ENCODE results near the gene KLF2. TPM values are rescaled to one million over a fixed set of nuclear protein-coding genes. Genes with fewer than 3 reads are reported as not detected.
"Not testable (repeated sequence)": the region's sequence is repeated elsewhere in the genome, so short reads cannot be mapped to it uniquely, and the experiment has no call there.

Gene KLF2
- 3.5 and 5.9 TPM in 2 replicates for total RNA-seq (2014; rRNA removed; shearing (Covaris generic))

DNA sequence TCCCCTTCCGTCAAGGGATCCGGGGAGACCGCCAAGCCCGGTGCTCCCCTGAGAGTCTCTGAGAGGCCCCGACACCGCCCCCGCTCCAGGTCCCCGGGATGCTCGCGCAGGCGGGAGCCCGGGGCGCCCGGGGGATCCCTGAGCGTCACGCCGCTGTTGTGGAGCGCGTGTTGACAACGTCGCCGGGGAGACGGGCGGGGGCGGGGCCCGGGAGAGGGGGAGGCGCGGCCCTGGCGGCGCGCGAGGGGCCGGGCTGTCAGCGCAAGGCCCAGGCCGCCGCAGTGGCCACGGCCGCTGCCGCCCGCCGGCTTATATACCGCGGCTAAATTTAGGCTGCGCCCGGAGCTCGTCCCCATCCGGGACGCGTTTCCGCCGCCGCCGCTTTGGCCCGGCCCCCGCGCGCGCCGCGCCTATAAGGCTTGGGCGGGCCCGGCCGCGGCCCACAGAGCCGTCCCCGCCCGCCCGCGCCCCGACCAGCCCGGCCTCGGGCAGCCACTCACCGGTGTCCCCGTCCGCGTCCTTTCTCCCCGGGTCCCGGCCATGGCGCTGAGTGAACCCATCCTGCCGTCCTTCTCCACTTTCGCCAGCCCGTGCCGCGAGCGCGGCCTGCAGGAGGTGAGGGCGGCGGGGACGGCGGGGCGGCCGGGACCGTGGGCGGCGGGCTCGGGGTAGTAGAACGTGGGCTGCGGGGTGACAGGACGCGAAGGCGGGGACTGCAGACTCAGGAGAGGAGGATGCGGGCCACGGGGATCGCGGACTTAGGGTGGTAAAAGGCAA is at the start of gene KLF2:
TSS of gene KLF2 (plus strand) at position 443 of the 777 bp plus-strand sequence. CDS start at position 541, 98 bp downstream.
- DNase-seq (ENCODE audit: low spot score) = peak; percentile 69

DNA sequence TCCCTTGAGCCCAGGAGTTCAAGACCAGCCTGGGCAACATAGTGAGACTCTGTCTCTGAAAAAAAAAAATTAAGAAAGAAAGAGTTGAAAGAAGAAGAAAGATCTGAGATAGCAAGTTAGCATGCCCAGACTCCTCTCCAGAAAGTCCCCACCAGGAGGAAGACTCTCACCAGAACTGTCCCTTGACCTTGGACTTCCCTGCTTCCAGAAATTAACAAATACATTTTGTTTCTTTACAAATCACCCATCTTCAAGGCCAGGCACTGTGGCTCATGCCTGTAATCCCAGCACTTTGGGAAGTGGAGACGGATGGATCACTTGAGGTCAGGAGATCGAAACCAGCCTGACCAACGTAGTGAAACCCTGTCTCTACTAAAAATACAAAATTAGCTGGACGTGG is 44.3 kb upstream of the KLF2 start:
- DNase-seq (ENCODE audit: low spot score) = no peak

DNA sequence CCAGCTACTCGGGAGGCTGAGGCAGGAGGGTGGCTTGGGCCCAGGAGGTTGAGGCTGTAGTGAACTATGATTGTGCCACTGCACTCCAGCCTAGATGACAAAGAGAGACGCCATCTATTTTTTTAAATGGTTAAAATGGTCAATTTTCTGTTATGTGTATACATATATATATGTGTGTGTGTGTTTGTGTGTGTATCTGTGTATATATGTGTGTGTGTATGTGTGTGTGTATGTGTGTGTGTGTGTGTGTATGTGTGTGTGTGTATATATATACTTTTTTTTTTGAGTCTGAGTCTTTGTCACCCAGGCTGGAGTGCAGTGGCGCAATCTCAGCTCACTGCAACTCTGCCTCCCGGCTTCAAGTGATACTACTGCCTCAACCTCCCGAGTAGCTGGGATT is 42.9 kb upstream of the KLF2 start:
- no peak for DNase-seq (ENCODE audit: low spot score)

DNA sequence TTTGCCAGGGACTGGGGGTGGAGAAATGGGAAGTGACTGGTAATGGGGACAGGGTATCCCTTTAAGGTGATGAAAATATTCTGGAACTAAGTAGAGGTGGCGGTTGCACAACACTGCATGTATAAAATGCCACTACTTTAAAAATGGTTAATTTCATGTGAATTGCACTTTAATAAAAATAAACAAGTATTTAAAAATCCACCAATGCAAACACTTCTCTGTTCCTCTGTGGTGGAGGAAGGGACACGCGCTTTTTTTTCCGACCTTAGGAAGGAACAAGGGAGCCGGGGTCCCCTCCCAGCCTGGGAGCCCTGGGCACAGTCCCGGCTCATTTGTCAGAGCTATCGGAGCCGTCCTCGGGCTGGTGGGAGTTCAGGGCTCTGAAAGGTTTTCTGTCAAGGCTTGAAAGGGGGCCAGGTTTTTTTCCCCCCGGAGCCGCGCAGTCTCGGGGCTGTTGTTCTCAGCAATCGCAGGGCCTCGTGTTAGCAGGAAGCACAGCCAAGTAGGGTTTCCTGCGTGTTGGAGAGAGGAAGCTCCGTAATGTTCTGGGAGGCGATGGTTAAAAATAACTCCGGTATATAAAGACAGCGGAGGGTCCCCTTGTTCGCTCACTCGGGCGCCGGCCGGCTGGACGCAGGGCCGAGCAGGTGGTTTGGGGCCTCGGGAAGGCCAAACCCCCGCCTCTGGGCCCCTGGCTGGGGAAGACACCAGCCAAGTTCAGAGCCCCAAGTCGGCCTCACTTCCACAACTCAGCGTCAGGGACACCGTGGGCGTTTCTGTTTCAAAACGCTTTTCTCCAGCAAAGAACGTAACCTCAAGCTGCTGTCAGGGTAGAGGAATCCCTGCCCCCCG is 41.2 kb upstream of the KLF2 start:
- DNase-seq (ENCODE audit: low spot score) = no peak

DNA sequence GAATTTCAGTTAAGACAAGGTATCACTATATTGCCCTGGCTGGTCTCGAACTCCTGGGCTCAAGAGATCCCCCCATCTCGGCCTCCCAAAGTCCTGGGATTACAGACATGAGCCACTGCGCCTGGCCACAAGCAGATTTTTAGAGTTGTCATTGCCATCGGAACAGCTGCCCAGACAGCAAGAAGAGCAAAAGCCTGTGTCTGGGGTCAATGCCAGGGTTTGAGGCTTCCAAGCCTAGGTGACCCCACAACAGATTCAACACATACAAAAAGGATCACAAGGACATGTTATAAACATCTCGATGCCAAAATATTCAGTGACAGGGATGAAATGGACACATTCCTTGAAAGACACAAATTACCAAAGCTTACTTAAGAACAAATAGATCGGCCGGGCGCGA is 40.1 kb upstream of the KLF2 start:
- no peak for DNase-seq (ENCODE audit: low spot score)

DNA sequence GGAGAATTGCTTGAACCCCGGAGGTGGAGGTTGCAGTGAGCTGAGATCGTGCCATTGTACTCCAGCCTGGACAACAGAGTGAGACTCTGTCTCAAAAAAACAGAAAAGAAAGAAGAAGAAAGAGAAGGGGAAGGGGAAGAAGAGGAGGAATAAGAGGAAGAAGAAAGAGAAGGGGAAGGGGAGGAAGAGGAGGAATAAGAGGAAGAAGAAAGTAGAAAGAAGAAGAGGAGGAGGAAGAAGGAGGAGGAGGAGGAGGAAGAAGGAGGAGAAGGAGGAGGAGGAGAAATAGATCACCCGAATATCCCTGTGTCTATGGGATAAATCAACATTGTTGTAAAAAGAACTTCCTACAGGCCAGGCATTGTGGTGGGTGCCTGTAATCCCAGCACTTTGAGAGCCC is 39.5 kb upstream of the KLF2 start:
- DNase-seq (ENCODE audit: low spot score) = not testable (repeated sequence)

DNA sequence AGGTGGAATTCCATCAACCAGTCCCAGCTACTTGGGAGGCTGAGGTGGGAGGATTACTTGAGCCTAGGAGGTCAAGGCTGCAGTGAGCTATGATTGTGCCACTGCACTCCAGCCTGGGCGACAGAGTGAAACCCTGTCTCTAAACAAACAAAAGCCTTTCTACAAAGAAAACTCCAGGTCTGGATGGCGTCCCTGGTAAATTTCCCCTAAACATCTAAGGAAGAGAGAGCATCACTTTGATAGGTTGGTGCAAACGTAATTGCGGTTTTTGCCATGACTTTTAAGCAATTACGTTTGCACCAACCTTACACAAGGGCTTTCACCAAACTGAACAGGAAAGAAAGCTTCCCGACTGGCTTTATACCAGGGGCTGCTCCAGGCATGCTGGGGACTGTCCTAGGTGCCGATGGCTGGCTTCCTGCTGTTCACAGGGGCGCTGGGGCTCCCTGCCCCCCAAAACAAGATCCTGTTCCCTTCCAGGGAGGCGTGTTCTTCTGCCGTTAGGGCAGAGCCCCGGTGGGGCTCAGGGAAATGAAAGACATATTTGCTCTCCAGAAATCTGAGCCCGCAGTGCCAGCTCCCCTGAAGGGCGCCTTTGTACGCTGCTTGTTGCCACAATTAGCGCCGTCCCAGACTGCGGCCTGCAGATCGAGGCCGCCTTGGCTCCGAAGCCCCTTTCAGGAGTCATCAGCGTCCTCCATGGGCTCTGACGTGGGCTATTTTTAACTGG is 38.7 kb upstream of the KLF2 start:
- no peak for DNase-seq (ENCODE audit: low spot score)

DNA sequence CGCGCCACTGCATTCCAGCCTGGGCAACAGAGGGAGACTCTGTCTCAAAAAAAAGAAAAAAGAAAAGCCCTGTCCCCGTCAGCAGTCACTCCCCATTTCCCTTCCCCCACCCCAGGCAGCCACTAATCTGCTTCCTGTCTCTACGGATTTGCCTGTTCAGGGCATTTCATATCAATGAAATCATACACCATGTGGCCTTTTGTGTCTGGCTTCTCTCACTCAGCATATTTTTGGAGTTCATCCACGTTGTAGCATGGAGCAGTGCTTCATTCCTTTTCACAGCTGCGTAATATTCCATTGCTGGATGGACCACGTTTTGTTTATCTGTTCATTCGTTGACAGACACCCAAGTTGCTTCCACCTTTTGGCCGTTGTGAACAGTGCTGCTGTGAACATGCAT is 36.1 kb upstream of the KLF2 start:
- DNase-seq (ENCODE audit: low spot score) = no peak

DNA sequence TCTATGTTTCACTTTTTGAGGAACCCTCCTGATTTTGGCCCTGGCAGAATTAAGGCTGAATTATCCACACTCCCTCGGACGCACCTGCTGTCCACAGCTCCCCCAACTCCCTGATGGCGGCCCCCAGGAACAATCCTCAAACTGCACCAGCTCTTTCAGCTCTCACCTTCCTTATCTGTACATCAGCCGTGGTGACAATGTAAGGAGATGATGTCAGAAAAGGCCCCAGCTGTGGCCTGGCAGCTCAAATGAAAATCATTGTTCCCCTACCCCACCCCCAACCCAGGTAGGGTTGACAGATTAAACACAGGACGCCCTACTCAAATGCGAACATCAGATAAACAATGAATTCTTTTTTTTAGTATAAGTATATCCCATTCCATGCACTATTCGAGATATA is 35.0 kb upstream of the KLF2 start:
- no peak for DNase-seq (ENCODE audit: low spot score)

DNA sequence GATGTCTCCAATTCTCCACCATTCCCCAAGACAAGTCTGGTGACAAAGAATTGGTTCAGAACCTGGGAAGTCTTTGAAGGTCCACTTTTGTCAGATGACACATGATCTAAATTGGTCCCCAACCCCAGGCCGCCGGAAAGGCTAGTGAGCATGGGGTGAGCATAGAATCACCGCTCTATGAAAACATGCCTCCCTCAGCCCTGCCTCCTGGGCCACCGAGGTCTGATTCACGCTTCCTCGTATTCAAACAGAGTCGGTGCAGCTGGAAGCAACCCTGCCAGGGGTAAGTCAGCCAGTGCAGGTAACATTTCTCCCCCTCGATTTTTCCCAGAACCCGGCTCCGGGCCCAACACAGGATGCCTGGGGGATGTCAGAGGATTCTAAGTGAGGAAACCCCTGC is 33.9 kb upstream of the KLF2 start:
- DNase-seq (ENCODE audit: low spot score) = no peak

DNA sequence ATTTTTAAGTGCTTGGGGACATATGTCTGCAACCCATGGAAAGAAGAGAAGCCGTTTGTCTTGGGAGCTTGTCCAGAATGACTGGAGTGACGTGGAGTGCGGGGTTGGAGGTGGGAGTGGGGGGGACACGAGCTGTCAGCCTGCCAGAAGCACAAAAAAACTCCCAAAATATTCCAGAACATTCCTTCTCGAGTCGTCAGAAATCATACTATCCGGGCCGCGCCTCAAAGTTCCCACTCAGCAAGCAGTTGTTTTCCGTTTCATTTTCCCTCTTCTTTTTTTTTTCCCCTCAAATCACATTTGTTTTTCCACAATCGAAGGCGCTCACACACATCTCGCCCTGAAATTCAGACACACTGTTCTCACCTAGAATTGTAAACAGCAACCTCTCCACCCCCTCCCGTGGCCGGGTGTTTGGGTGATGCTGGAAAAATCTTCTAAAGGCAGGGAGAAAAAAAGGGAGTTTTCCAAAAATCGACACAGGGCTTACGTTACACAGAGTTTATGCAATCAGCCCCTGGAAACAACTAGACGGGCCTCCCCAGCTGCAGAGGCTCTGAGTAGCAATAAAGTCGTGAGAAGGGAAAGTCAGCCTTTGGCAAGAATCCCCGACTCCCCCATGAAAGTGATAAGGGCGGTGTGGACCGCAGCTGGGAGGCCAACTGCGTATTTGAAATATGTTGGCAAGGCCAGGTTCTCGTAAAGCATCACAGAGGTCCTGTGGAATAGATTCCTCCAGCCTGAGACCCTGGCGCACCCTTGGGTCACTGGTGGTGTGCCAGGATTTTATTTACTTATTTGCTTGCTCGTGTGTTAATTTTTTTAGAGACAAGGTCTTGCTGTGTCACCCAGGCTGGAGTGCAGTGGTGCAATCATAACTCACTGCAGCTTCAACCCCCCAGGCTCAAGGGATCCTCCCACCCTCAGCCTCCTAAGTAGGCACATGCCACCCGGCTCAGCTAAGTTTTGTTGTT is 31.2 kb upstream of the KLF2 start:
- no peak for DNase-seq (ENCODE audit: low spot score)

DNA sequence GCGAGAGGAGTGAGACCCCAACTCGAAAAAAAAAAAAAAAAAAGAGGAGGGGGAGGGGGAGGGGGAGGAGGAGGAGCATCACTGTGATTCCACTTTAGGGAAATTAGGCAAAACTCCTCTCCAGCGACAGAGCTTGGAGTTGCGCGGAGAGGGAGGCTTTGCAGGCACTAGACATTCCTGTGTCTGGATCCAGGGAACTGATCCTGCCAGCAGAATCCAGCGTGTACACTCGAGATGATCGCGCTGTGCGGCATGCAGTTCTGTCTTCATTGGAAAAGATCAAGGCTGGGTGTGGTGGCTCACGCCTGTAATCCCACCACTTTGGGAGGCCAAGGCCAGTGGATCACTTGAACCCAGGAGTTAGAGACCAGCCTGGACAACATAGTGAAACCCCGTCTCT is 29.6 kb upstream of the KLF2 start:
- DNase-seq (ENCODE audit: low spot score) = no peak

DNA sequence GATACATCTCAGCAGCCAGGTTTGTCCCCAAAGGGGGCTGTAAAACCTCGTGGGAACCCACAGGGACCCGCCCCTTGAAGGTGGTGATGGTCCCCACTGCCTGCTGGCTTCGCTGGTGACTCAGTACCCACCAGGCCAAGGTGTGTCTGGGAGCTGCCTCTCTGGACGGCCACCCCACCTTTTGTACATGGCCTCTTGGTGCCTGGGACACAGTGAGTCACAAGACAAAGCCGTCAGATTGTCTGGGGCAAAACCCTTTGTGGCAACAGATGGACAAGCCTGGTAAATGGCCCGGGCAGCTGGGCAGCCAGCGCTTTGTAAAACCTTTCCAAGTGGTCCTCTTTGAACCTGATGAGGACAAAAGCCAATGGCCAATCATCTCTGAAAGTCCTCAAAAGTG is 27.9 kb upstream of the KLF2 start:
- peak; percentile 1 for DNase-seq (ENCODE audit: low spot score)

DNA sequence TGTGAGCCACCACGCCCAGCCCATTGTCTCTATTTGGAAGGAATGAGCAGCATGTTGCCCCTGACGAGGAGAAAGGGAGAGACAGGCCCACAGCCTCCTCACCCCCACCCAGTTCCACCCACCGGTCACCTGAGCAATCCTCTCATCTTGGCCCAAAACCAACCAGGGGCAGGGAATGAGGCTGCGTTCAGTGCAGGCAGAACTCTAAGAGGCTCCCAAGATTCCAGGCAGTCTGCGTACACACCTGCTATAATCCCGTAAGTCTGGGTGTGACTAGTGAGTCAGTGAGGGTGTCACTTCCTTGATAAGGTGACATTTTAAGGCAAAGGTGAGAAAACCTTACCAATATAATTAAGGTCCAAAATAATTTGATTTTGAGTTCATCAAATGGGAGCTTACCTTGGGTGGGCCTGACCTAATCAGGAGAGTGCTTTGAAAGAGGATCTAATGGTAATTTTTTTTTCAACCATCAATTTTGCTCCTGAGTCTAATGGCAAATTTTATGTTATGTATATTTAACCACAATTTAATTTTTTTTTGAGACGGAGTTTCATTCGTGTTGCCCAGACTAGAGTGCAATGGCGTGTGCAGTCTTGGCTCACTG is 26.9 kb upstream of the KLF2 start:
- DNase-seq (ENCODE audit: low spot score) = peak; percentile 6

DNA sequence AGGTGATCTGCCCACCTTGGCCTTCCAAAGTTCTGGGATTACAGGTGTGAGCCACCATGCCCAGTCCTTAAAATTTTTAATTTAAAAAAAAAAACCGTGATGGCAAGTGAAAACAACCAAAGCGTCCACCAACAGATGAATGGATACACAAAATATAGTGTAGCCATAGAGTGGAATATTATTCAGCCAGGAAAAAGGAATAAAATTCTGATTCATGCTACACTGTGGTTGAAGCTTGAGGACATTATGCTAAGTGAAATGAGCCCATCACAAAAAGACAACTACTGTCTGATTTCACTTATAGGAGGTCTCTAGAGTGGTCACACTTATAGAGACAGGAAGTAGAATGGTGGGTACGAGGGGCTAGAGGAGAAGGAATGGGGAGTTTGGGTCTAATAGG is 26.3 kb upstream of the KLF2 start:
- DNase-seq (ENCODE audit: low spot score) = no peak

DNA sequence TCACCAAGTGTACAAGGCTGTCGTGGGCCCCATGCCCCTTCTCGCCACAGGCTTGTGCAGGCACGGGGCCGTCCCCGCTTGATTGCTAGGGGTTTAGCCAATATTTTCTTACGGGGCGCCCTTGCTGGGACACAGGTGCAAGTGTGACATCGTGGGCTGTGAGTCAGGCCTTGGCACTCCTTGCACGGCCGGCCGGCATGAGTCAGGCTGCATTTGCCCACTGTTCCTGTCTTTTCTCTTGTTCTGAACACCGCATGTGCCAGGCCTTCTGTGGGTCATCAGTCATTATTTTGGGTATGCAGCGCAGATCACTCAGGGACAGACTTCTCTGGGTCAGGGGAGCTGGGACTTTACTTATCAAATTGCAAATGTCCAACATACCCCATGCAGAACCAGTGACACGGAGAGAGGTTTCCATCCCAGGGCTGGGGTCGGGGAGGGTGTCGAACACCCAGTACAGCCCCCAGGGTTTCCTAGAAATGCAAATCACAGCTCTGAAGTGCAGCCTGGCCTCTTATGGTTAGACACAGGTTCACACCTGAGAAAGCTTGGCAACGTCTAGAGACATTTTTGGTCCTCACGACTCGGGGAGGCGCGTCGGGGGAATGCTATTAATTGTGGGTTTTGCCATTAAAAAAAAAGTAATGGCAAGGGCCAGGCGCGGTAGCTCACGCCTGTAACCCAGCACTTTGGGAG is 22.5 kb upstream of the KLF2 start:
- peak; percentile 10 for DNase-seq (ENCODE audit: low spot score)

DNA sequence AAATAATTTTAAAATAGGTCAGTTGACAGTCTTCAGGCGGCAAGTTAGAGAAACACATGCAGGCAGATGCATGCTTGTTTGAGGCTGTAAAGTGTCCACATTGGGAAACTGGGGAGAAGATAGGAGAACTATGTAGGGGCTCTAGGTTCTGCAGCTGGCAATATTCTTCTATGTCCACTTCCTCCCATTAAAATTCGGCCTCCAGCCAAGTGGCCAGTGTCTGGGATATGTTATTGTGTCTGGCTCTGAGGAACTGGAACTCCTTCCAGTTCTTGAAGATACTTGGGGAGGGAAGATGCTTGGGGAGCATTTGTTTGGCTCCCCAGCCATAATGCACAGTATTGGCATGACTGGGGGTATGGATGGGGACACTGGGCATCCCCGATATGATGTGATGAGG is 20.9 kb upstream of the KLF2 start:
- DNase-seq (ENCODE audit: low spot score) = no peak

DNA sequence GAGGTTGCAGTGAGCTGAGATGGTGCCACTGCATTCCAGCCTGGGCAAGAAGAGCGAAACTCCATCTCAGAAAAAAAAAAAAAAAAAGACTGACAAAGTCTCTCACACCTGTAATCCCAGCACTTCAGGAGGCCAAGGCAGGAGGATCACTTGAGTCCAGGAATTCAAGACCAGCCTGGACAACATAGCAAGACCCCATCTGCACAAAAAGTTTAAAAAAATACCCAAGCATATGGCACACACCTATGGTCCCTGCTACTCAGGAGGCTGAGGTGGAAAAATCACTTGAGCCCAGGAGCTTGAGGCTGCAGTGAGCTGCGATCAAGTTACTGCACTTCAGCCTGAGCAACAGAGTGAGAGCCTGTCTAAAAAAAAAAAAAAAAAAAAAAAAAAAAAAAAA is 20.1 kb upstream of the KLF2 start:
- DNase-seq (ENCODE audit: low spot score) = not testable (repeated sequence)

DNA sequence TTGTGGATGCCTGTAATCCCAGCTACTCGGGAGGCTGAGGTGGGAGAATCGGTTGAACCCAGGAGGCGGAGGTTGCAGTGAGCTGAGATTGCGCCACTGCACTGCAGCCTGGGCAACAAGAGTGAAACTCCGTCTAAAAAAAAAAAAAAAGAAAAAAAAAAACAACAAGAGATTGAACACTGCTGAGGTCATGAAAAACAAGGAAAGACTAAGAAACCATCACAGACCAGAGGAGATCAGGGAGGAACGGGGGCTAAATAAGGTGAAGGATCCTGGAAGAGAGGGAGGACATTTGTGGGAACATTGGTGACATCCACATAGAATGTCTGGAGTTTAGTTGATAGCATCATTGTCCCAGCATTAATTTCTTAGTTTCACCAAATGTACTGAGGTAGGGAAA is 19.6 kb upstream of the KLF2 start:
- DNase-seq (ENCODE audit: low spot score) = not testable (repeated sequence)

Measured in HT-29 (cell line).